Neural progenitor cell (in vitro differentiated cells): ENCODE results near the gene TSHZ1. TPM values are rescaled to one million over a fixed set of nuclear protein-coding genes. Genes with fewer than 3 reads are reported as not detected.

Experiments
- DNase-seq: peaks from one replicate; pipeline ENCODE4 v3.0.0-alpha.2; 2016; ENCODE audit warnings: low spot score
- H2AFZ ChIP-seq: fragments of 200-600 bp; sonication (generic); replicated peaks from 2 replicates; pipeline ENCODE4 v1.6.1; 2016; ENCODE audit warnings: antibody characterized with exemption
- H3F3A ChIP-seq: fragments of 200-600 bp; sonication (generic); 2 replicates; pipeline ENCODE4 v1.6.1; 2016; ENCODE audit warnings: antibody characterized with exemption, low read depth
- H3K27ac ChIP-seq: fragments of 200-600 bp; sonication (generic); 2 replicates; pipeline ENCODE4 v1.5.1; 2016; ENCODE audit warnings: mild to moderate bottlenecking
- H3K27me3 ChIP-seq: fragments of 200-600 bp; sonication (generic); 2 replicates; pipeline ENCODE4 v1.6.1; 2016; ENCODE audit warnings: mild to moderate bottlenecking, moderate library complexity
- H3K36me3 ChIP-seq: fragments of 200-600 bp; sonication (generic); 2 replicates; pipeline ENCODE4 v1.5.1; 2016
- H3K4me1 ChIP-seq: fragments of 200-600 bp; sonication (generic); 2 replicates; pipeline ENCODE4 v1.6.1; 2016; ENCODE audit warnings: mixed run types
- H3K4me2 ChIP-seq: fragments of 200-600 bp; sonication (generic); 2 replicates; pipeline ENCODE4 v1.6.1; 2016
- H3K4me3 ChIP-seq: fragments of 200-600 bp; sonication (generic); 2 replicates; pipeline ENCODE4 v1.5.1; 2016
- H3K79me2 ChIP-seq: fragments of 200-600 bp; sonication (generic); 2 replicates; pipeline ENCODE4 v1.6.1; 2016; ENCODE audit warnings: low read depth
- H3K9ac ChIP-seq: fragments of 200-600 bp; sonication (generic); 2 replicates; pipeline ENCODE4 v1.6.1; 2016
- H3K9me3 ChIP-seq: fragments of 200-600 bp; sonication (generic); 2 replicates; pipeline ENCODE4 v1.5.1; 2016; ENCODE audit warnings: low read depth
- H4K20me1 ChIP-seq: fragments of 200-600 bp; sonication (generic); 2 replicates; pipeline ENCODE4 v1.6.1; 2016; ENCODE audit warnings: low read depth
- H3K27ac Mint-ChIP-seq: 3 replicates; pipeline ENCODE4 v1.8.0; 2021; ENCODE audit warnings: mixed read lengths
- H3K27me3 Mint-ChIP-seq: 2 replicates; pipeline ENCODE4 v1.8.0; 2022; ENCODE audit warnings: low read depth, mild to moderate bottlenecking, inconsistent platforms, moderate library complexity, mixed read lengths; ENCODE audit not compliant: insufficient read depth
- H3K36me3 Mint-ChIP-seq: 3 replicates; pipeline ENCODE4 v1.8.0; 2021; ENCODE audit warnings: mixed read lengths
- H3K4me1 Mint-ChIP-seq: 3 replicates; pipeline ENCODE4 v1.8.0; 2021; ENCODE audit warnings: mixed read lengths
- H3K4me3 Mint-ChIP-seq: 3 replicates; pipeline ENCODE4 v1.8.0; 2021; ENCODE audit warnings: mild to moderate bottlenecking, moderate library complexity, mixed read lengths
- H3K9me3 Mint-ChIP-seq: 3 replicates; pipeline ENCODE4 v1.8.0; 2020; ENCODE audit warnings: mixed read lengths
- CTCF ChIP-seq: fragments of 200-600 bp; sonication (generic); IDR thresholded peaks from 2 replicates; pipeline ENCODE4 v1.5.1; 2017; ENCODE audit warnings: antibody characterized with exemption, mild to moderate bottlenecking
- EZH2 ChIP-seq: fragments of 200-600 bp; sonication (generic); IDR thresholded peaks from 2 replicates; pipeline ENCODE4 v1.6.1; 2017; ENCODE audit warnings: antibody characterized with exemption, mild to moderate bottlenecking, moderate library complexity
- EZH2phosphoT487 ChIP-seq: fragments of 200-600 bp; sonication (generic); IDR thresholded peaks from 2 replicates; pipeline ENCODE4 v1.6.1; 2017; ENCODE audit warnings: antibody characterized with exemption
- total RNA-seq: library from RNA; depleted of rRNA; stranded (reverse); fragments of >200 nt; gene quantifications from 2 replicates; pipeline ENCODE4 v1.2.3, GENCODE V29; 2015; ENCODE audit warnings: low replicate concordance

The TSHZ1 gene
- total RNA-seq, 1 donor from 2014 or later = 0.06 TPM

- Histone ChIP-seq H3K27ac (no peak overlapping the region), H3K9me3 (no peaks in the 10 kb centered on the region), H3F3A (peaks cover 6% of the 10 kb centered on the region), H3K9ac (no peak overlapping the region), H3K27me3 (peaks cover 46% of the 10 kb centered on the region), H3K79me2 (no peaks in the 10 kb centered on the region), H4K20me1 (peaks cover 8% of the 10 kb centered on the region), H3K4me1 (peaks cover 3% of the 10 kb centered on the region), H3K4me2 (no peak overlapping the region), H3K4me3 (no peak overlapping the region), H3K36me3 (no peaks in the 10 kb centered on the region), H2AFZ (no peak overlapping the region)
- H3K27me3 Mint-ChIP-seq = peaks cover 6% of the 10 kb centered on the region
- H3K4me1 Mint-ChIP-seq = peaks cover 16% of the 10 kb centered on the region
- no peaks in the 10 kb centered on the region for H3K9me3 Mint-ChIP-seq
- H3K4me3 Mint-ChIP-seq = no peak overlapping the region
- H3K36me3 Mint-ChIP-seq = no peaks in the 10 kb centered on the region
- no peak overlapping the region for H3K27ac Mint-ChIP-seq
- TF ChIP-seq EZH2 (no peak), CTCF (no peak), EZH2phosphoT487 (no peak)
- no peak for DNase-seq
Measured at GRCh38 chr18:75215663-75216062, 5.1 kb downstream of the TSHZ1 start.

GRCh38 chr18:75216212-75216910 is 5.8 kb downstream of the TSHZ1 start:
- Histone ChIP-seq H3K9ac (no peak overlapping the region), H3K4me1 (no peaks in the 10 kb centered on the region), H3K4me3 (no peak overlapping the region), H2AFZ (no peak overlapping the region), H3K9me3 (no peaks in the 10 kb centered on the region), H3K27ac (no peak overlapping the region), H3K27me3 (peaks cover 40% of the 10 kb centered on the region), H3K4me2 (no peak overlapping the region), H3F3A (no peaks in the 10 kb centered on the region), H3K79me2 (no peaks in the 10 kb centered on the region), H4K20me1 (peaks cover 8% of the 10 kb centered on the region), H3K36me3 (no peaks in the 10 kb centered on the region)
- Mint-ChIP-seq H3K4me1 (peaks cover 16% of the 10 kb centered on the region), H3K27me3 (peaks cover 3% of the 10 kb centered on the region), H3K36me3 (no peaks in the 10 kb centered on the region), H3K27ac (no peak overlapping the region), H3K9me3 (no peaks in the 10 kb centered on the region), H3K4me3 (no peak overlapping the region)
- DNase-seq = no peak
- TF ChIP-seq CTCF = no peak

- Histone ChIP-seq H3K36me3 (no peaks in the 10 kb centered on the region), H3K79me2 (no peaks in the 10 kb centered on the region), H2AFZ (no peak overlapping the region), H3K4me2 (no peak overlapping the region), H3K27ac (no peak overlapping the region), H3F3A (no peaks in the 10 kb centered on the region), H3K4me1 (no peaks in the 10 kb centered on the region), H3K9me3 (no peaks in the 10 kb centered on the region), H3K4me3 (no peak overlapping the region), H3K9ac (no peak overlapping the region), H3K27me3 (peaks cover 35% of the 10 kb centered on the region), H4K20me1 (peaks cover 7% of the 10 kb centered on the region)
- no peak for DNase-seq
- Mint-ChIP-seq H3K36me3 (no peaks in the 10 kb centered on the region), H3K4me1 (peaks cover 19% of the 10 kb centered on the region), H3K27ac (no peak overlapping the region), H3K9me3 (no peaks in the 10 kb centered on the region), H3K4me3 (no peak overlapping the region), H3K27me3 (peaks cover 3% of the 10 kb centered on the region)
- TF ChIP-seq CTCF (no peak), EZH2 (no peak), EZH2phosphoT487 (no peak)
Measured at GRCh38 chr18:75216911-75217689, 6.5 kb downstream of the TSHZ1 start.
